Endothelial cell of umbilical vein (primary cell): ENCODE data around the gene NLRP11. TPM values are rescaled to one million over a fixed set of nuclear protein-coding genes. Genes with fewer than 3 reads are reported as not detected.

Experiments used
- BruUV-seq: library from RNA; stranded (reverse); fragments of 400-500 nt; replicated peaks from 2 replicates; lab custom pipeline; 2021; lab: Mats Ljungman, UMichigan
- CTCF ChIA-PET: fragments of 300-600, 350-600 bp; sonication (Branson Sonifier 250); formaldehyde crosslinking; loops from one replicate; lab custom pipeline; 2021; ENCODE audit warnings: antibody characterized with exemption, inconsistent platforms; lab: Charles Lee
- POLR2A ChIA-PET: fragments of 300-600, 350-600 bp; sonication (Branson Sonifier 250); formaldehyde crosslinking; loops from one replicate; lab custom pipeline; 2021; ENCODE audit warnings: antibody characterized with exemption, inconsistent platforms; lab: Charles Lee
- DNase-seq: peaks from one replicate; pipeline ENCODE4 v3.0.0-alpha.2; 2011; ENCODE audit warnings: low read depth, low spot score
- FAIRE-seq: peaks from 2 replicates; lab custom pipeline; 2011; peaks lifted over from hg19 to GRCh38; lab: Jason Lieb, UNC
- H2AFZ ChIP-seq: 2 replicates; pipeline ENCODE4 v1.6.0; 2012; ENCODE audit warnings: low read depth, low read length, control low read depth, inconsistent platforms
- H3K27ac ChIP-seq: 2 replicates; pipeline ENCODE4 v1.5.1; 2011; ENCODE audit warnings: low read depth, mild to moderate bottlenecking, control low read depth, low read length, moderate library complexity; ENCODE audit not compliant: insufficient read depth
- H3K27me3 ChIP-seq, 2 experiments: 2 replicates each; pipeline versions ENCODE4 v1.6.0 to v1.6.1; 2011; ENCODE audit warnings: low read length in 2 of 2, mixed read lengths in 1 of 2; ENCODE audit not compliant: control insufficient read depth in 2 of 2, insufficient read depth in 2 of 2
- H3K36me3 ChIP-seq, 2 experiments: 2 replicates in 1 of 2; 3 replicates in 1 of 2; pipeline ENCODE4 v1.5.1; 2011; ENCODE audit warnings: low read length in 2 of 2, mild to moderate bottlenecking in 1 of 2, moderate library complexity in 1 of 2; ENCODE audit not compliant: control insufficient read depth in 2 of 2, insufficient read depth in 2 of 2; ENCODE audit errors: extremely low read depth in 1 of 2
- H3K4me1 ChIP-seq: 3 replicates; pipeline ENCODE4 v1.5.1; 2011; ENCODE audit warnings: mild to moderate bottlenecking, low read length; ENCODE audit not compliant: control insufficient read depth, insufficient read depth; ENCODE audit errors: extremely low read depth
- H3K4me2 ChIP-seq: 2 replicates; pipeline ENCODE4 v1.6.1; 2011; ENCODE audit warnings: low read length, control low read depth, mixed read lengths; ENCODE audit not compliant: insufficient read depth
- H3K4me3 ChIP-seq, 3 experiments: fragments of 200-600 bp in 1 of 3; sonication (generic), shearing (Covaris generic) in 1 of 3; replicated peaks in 1 of 3; 2 replicates each; pipeline ENCODE4 v1.5.1; 2011 to 2016; ENCODE audit warnings: control low read depth in 3 of 3, low read length in 3 of 3, mild to moderate bottlenecking in 2 of 3, inconsistent platforms in 1 of 3, low read depth in 1 of 3, moderate library complexity in 1 of 3; ENCODE audit not compliant: insufficient read depth in 1 of 3
- H3K79me2 ChIP-seq: 2 replicates; pipeline ENCODE4 v1.6.0; 2012; ENCODE audit warnings: low read length, inconsistent platforms; ENCODE audit not compliant: control insufficient read depth, insufficient read depth
- H3K9ac ChIP-seq: replicated peaks from 2 replicates; pipeline ENCODE3; 2011; ENCODE audit warnings: low read length, control low read depth; ENCODE audit not compliant: insufficient read depth; ENCODE audit errors: extremely low read depth
- H3K9me1 ChIP-seq: replicated peaks from 3 replicates; pipeline ENCODE4 v1.6.0; 2011; ENCODE audit warnings: mild to moderate bottlenecking, low read length; ENCODE audit not compliant: control insufficient read depth, insufficient read depth; ENCODE audit errors: extremely low read depth
- H3K9me3 ChIP-seq: replicated peaks from 2 replicates; pipeline ENCODE4 v1.5.1; 2012; ENCODE audit warnings: low read length, inconsistent platforms; ENCODE audit not compliant: control insufficient read depth, insufficient read depth
- H4K20me1 ChIP-seq: replicated peaks from 2 replicates; pipeline ENCODE3; 2011; ENCODE audit warnings: mild to moderate bottlenecking, low read length; ENCODE audit not compliant: control insufficient read depth, insufficient read depth; ENCODE audit errors: extremely low read depth
- EZH2 ChIP-seq: IDR thresholded peaks from 2 replicates; pipeline ENCODE4 v1.6.1; 2012; ENCODE audit warnings: borderline replicate concordance, low read depth, mild to moderate bottlenecking, moderate library complexity, low read length, inconsistent platforms; ENCODE audit not compliant: severe bottlenecking
- FOS ChIP-seq: IDR thresholded peaks from 2 replicates; pipeline ENCODE4 v1.6.1; 2011; ENCODE audit warnings: mild to moderate bottlenecking, low read length, moderate library complexity, borderline replicate concordance; ENCODE audit not compliant: insufficient read depth
- GATA2 ChIP-seq: IDR thresholded peaks from 2 replicates; pipeline ENCODE4 v1.7.0; 2011; ENCODE audit warnings: low read depth, mild to moderate bottlenecking, moderate library complexity, mixed read lengths, low read length; ENCODE audit not compliant: insufficient read length, insufficient read depth
- JUN ChIP-seq: IDR thresholded peaks from 2 replicates; pipeline ENCODE4 v1.6.1; 2011; ENCODE audit warnings: borderline replicate concordance, low read depth; ENCODE audit not compliant: insufficient read length, insufficient read depth
- MAX ChIP-seq: IDR thresholded peaks from 2 replicates; pipeline ENCODE4 v1.6.1; 2011; ENCODE audit not compliant: insufficient read depth, insufficient read length
- MYC ChIP-seq: IDR thresholded peaks from one replicate; pipeline ENCODE4 v1.6.1; 2011; ENCODE audit warnings: mild to moderate bottlenecking, low read depth, low read length
- POLR2A ChIP-seq: IDR thresholded peaks from 2 replicates; pipeline ENCODE4 v1.6.1; 2012; ENCODE audit warnings: low read depth, mild to moderate bottlenecking, control low read depth, low read length
- POLR2AphosphoS5 ChIP-seq: IDR thresholded peaks from 2 replicates; pipeline ENCODE4 v1.6.1; 2012; ENCODE audit warnings: low read depth, mild to moderate bottlenecking, control low read depth, low read length, moderate library complexity; ENCODE audit not compliant: insufficient read depth
- dilution Hi-C: fragments of 300-500 bp; cut with MboI; formaldehyde crosslinking; loops from one replicate; pipeline ENCODE4 v1.15.0; 2019; ENCODE audit warnings: low sequenced_read_pairs; ENCODE audit not compliant: extremely low pct_ligation_motif_present
- intact Hi-C: fragments of 100-400 bp; cut with micrococcal nuclease; formaldehyde crosslinking; loops from one replicate; pipeline ENCODE4 v1.10.0; 2022
- polyA plus RNA-seq, 4 experiments: library from polyadenylated mRNA; depleted of rRNA in 3 of 4; stranded (reverse) in 3 of 4; unstranded in 1 of 4; fragments of >200 nt; gene quantifications; 2 replicates each; pipeline versions ENCODE4 v1.2.1 to v1.2.3, GENCODE V29; 2011 to 2012; ENCODE audit warnings: missing spikeins in 1 of 4
- total RNA-seq: library from RNA; stranded (reverse); gene quantifications from 2 replicates; pipeline ENCODE4 v1.2.3, GENCODE V29; 2021
- TF ChIP-seq, protein P1 (sequence below), 2 donors: IDR thresholded peaks; 1 replicate in 1 of 2; 2 replicates in 1 of 2; pipeline ENCODE4 v1.5.1; 2011; ENCODE audit warnings: low read length in 2 of 2, mild to moderate bottlenecking in 2 of 2, moderate library complexity in 2 of 2, control low read depth in 1 of 2, inconsistent platforms in 1 of 2, low read depth in 1 of 2; ENCODE audit not compliant: insufficient read depth in 1 of 2; ENCODE audit errors: extremely low read depth in 1 of 2

Gene NLRP11
- total and polyA plus RNA-seq, 2 donors (not counting 3 experiments of a cell fraction or from before 2014, with no cell fraction given): not detected

DNA sequence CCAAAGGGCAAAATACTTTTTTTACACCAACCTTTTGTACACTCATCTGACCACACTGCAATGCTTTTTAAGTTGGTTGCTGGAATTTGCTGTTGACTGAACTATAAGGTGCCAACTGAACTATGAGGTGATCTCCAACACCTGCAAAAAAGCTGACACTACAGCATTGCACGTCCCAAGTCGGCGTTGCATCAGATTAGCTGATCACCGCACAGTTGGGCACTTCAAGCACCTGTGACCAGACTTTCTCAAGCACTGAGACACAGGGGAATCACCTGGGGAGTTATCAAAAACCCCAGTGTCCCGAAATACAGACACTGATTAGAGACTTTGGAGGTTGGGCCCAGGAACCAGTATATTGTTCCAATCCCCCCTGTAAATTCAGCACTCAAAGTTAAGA is 1.1 kb downstream of the NLRP11 start:
- H3K27ac ChIP-seq: no peak overlapping the region
- intact Hi-C loops: no loop called here
- no peak for FAIRE-seq
- H3K36me3 ChIP-seq: no peaks in the 10 kb centered on the region
- H3K4me1 ChIP-seq: no peaks in the 10 kb centered on the region
- no peaks in the 10 kb centered on the region for H4K20me1 ChIP-seq
- DNase-seq: no peak
- BruUV-seq: no TSS peak
- no peaks in the 10 kb centered on the region for H3K79me2 ChIP-seq
- POLR2A ChIA-PET: no interaction called here
- H3K9ac ChIP-seq: no peak overlapping the region
- no peaks in the 10 kb centered on the region for H3K9me3 ChIP-seq
- no peak overlapping the region for H3K4me3 ChIP-seq
- H3K9me1 ChIP-seq: no peaks in the 10 kb centered on the region
- H3K27me3 ChIP-seq: no peaks in the 10 kb centered on the region
- H3K4me2 ChIP-seq: no peak overlapping the region
- H2AFZ ChIP-seq: no peak overlapping the region
- dilution Hi-C loops: no loop called here
- CTCF ChIA-PET: no interaction called here
- no peak for TF ChIP-seq POLR2A

DNA sequence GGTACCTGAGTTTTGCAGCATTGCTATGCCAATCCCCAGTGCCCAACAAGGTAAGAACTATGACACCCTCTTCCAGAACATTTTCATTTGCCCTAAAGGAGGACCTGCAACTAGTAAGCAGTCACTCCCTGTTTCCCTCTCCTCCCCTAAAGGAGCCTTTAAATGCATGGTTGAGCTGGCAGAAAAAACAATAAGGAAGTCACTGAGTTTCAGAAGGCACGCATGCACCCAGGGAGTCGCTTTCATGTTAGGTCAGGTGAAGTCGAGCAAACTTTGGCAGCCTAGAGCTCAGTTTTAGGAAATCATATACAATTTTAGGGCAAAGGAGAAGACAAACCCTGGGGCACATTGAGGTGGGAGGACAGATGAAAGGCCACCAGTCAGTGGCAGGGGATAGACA is 11.8 kb downstream of the NLRP11 start:
- H3K9me3 ChIP-seq: no peaks in the 10 kb centered on the region
- H3K27ac ChIP-seq: no peak overlapping the region
- no peak for TF ChIP-seq EZH2
- TF ChIP-seq POLR2AphosphoS5: no peak
- TF ChIP-seq FOS: no peak
- no peak for TF ChIP-seq MAX
- TF ChIP-seq GATA2: no peak
- no peak for TF ChIP-seq POLR2A
- TF ChIP-seq, protein P1, sequence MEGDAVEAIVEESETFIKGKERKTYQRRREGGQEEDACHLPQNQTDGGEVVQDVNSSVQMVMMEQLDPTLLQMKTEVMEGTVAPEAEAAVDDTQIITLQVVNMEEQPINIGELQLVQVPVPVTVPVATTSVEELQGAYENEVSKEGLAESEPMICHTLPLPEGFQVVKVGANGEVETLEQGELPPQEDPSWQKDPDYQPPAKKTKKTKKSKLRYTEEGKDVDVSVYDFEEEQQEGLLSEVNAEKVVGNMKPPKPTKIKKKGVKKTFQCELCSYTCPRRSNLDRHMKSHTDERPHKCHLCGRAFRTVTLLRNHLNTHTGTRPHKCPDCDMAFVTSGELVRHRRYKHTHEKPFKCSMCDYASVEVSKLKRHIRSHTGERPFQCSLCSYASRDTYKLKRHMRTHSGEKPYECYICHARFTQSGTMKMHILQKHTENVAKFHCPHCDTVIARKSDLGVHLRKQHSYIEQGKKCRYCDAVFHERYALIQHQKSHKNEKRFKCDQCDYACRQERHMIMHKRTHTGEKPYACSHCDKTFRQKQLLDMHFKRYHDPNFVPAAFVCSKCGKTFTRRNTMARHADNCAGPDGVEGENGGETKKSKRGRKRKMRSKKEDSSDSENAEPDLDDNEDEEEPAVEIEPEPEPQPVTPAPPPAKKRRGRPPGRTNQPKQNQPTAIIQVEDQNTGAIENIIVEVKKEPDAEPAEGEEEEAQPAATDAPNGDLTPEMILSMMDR (IDR thresholded peaks at IDR 0.05; ENCODE audit: extremely low read depth in 1 of 2, insufficient read depth in 1 of 2, low read depth in 1 of 2, low read length in 2 of 2): no peak
- TF ChIP-seq JUN: no peak
- TF ChIP-seq MYC: no peak
- H3K4me3 ChIP-seq: no peak overlapping the region
- no peaks in the 10 kb centered on the region for H3K4me1 ChIP-seq
- dilution Hi-C loops (no loop called here), intact Hi-C loops (no loop called here)
- DNase-seq (no peak), FAIRE-seq (no peak)
- H3K9me1 ChIP-seq: no peaks in the 10 kb centered on the region
- no peak overlapping the region for H3K9ac ChIP-seq
- no peak overlapping the region for H3K4me2 ChIP-seq
- no peaks in the 10 kb centered on the region for H4K20me1 ChIP-seq
- no peaks in the 10 kb centered on the region for H3K79me2 ChIP-seq
- H3K36me3 ChIP-seq: no peaks in the 10 kb centered on the region
- no TSS peak for BruUV-seq
- CTCF ChIA-PET: no interaction called here
- no peak overlapping the region for H2AFZ ChIP-seq
- no peaks in the 10 kb centered on the region for H3K27me3 ChIP-seq
- POLR2A ChIA-PET: no interaction called here
